ENCODE data around the gene AGMAT.

Gene AGMAT

DNA sequence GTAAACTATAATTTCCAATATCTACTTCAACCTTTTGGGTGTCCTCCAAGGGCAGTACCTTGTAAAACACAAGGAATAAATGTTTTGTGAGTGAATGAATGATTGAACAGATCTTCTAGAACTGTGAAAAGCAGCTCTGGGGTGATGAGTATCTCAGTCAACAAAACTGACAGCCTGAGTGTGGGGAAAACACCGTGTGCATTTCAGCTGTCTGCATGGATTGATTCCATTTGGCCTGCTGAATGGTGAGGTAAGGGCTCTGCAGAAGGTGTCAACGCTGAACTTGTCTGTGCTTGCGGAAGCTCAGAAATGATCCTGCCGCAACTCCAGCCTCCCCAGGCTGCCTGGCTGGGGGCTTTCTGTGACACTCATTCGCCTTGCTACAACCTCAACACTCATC, 7.4 kb upstream of the AGMAT start:
- Histone ChIP-seq H4K91ac (ENCODE audit: low read length) (no peak overlapping the region), H3K4me1 (ENCODE audit: control insufficient read depth, insufficient read depth, low read depth, low read length) (peaks cover 1% of the 10 kb centered on the region), H2AK5ac (ENCODE audit: low read length, severe bottlenecking) (no peak overlapping the region), H2BK12ac (ENCODE audit: low read length in 2 of 2) (no peak overlapping the region), H3K9me3 (ENCODE audit: control insufficient read depth, low read length) (no peaks in the 10 kb centered on the region), H3K36me3 (ENCODE audit: control insufficient read depth in 1 of 2, insufficient read depth in 2 of 2, low read depth in 1 of 2, low read length in 2 of 2) (no peaks in the 10 kb centered on the region), H4K8ac (ENCODE audit: low read length) (no peak overlapping the region), H3K18ac (ENCODE audit: low read depth in 1 of 2, low read length in 2 of 2) (no peak overlapping the region), H2BK5ac (ENCODE audit: low read depth, low read length, poor library complexity, severe bottlenecking) (no peak overlapping the region), H3K9ac (ENCODE audit: low read length) (no peak overlapping the region), H3K79me1 (replicated peaks; ENCODE audit: low read length, poor library complexity, severe bottlenecking) (no peaks in the 10 kb centered on the region), H2AFZ (ENCODE audit: low read depth, low read length) (no peak overlapping the region), H3K4me3 (ENCODE audit: insufficient read depth in 1 of 2, low read depth in 1 of 2, low read length in 2 of 2) (no peak overlapping the region), H3K4ac (ENCODE audit: low read depth in 1 of 2, low read length in 2 of 2) (no peak overlapping the region), H3K23ac (ENCODE audit: low read length in 2 of 2) (no peak overlapping the region), H3K14ac (ENCODE audit: low read length in 2 of 2) (no peak overlapping the region), H2BK15ac (ENCODE audit: low read depth, poor library complexity, severe bottlenecking) (no peak overlapping the region), H3K4me2 (ENCODE audit: low read length, poor library complexity, severe bottlenecking) (no peak overlapping the region), H2BK120ac (ENCODE audit: low read depth, low read length) (no peak overlapping the region), H3K27ac (ENCODE audit: low read length, poor library complexity, severe bottlenecking) (no peak overlapping the region), H3K27me3 (ENCODE audit: control insufficient read depth in 1 of 2, insufficient read depth in 1 of 2, low read length in 2 of 2) (peaks cover 0 to 9% of the 10 kb centered on the region in 2 experiments)
- no peak for DNase-seq
- WGBS = 95% methylated on average over 4 of the region's 5 CpGs

DNA sequence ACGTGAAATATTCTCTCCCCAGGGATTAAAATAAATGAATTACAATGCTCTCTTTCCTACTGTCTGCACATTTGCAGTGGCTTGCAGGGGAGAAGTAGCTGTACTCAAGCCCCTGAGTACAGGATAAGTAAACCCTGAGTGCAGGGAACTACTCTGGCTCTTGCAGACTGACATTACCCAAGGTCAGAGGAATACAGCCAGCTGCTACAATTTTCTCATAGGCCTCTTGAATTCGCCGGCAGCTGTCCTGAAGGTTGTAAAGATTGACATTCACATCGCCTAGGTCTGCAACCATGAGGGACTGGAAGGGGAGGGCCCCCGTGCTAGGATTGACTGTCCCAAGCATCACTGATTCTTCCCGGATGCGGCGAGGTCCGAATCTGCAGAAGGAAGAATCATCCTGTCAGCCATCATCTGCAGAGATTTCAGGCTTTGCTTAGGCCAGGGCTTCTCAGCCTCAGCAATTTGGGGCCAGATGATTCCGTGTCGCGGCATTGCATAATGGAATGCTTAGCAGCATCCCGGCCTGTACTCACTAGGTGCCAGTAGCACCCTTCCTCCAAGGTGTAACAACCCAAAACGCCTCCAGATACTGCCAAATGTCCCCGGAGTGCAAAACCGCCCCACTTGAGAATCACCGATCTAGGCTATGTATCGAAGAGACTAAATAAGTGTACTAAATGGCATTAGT, 1.7 kb downstream of the AGMAT start:
- no peak overlapping the region for H3K18ac ChIP-seq (ENCODE audit: low read depth in 1 of 2, low read length in 2 of 2)
- H3K4ac ChIP-seq (ENCODE audit: low read depth in 1 of 2, low read length in 2 of 2) = no peak overlapping the region
- H3K4me2 ChIP-seq (ENCODE audit: low read length, poor library complexity, severe bottlenecking) = no peak overlapping the region
- no peak overlapping the region for H2BK5ac ChIP-seq (ENCODE audit: low read depth, low read length, poor library complexity, severe bottlenecking)
- no peak overlapping the region for H3K14ac ChIP-seq (ENCODE audit: low read length in 2 of 2)
- no peak overlapping the region for H3K9ac ChIP-seq (ENCODE audit: low read length)
- no peak overlapping the region for H2BK120ac ChIP-seq (ENCODE audit: low read depth, low read length)
- DNase-seq = no peak
- WGBS = 89% methylated on average over 18 of the region's 18 CpGs
- H2AFZ ChIP-seq (ENCODE audit: low read depth, low read length) = no peak overlapping the region
- H3K27ac ChIP-seq (ENCODE audit: low read length, poor library complexity, severe bottlenecking) = no peak overlapping the region
- no peak overlapping the region for H3K23ac ChIP-seq (ENCODE audit: low read length in 2 of 2)
- H2BK15ac ChIP-seq (ENCODE audit: low read depth, poor library complexity, severe bottlenecking) = no peak overlapping the region
- no peak overlapping the region for H4K91ac ChIP-seq (ENCODE audit: low read length)
- H3K4me1 ChIP-seq (ENCODE audit: control insufficient read depth, insufficient read depth, low read depth, low read length) = peaks cover 11% of the 10 kb centered on the region
- no peaks in the 10 kb centered on the region for H3K27me3 ChIP-seq (ENCODE audit: control insufficient read depth in 1 of 2, insufficient read depth in 1 of 2, low read length in 2 of 2)
- no peak overlapping the region for H2AK5ac ChIP-seq (ENCODE audit: low read length, severe bottlenecking)
- H4K8ac ChIP-seq (ENCODE audit: low read length) = no peak overlapping the region
- no peak overlapping the region for H2BK12ac ChIP-seq (ENCODE audit: low read length in 2 of 2)
- no peak overlapping the region for H3K4me3 ChIP-seq (ENCODE audit: insufficient read depth in 1 of 2, low read depth in 1 of 2, low read length in 2 of 2)
- H3K9me3 ChIP-seq (ENCODE audit: control insufficient read depth, low read length) = no peaks in the 10 kb centered on the region
- no peaks in the 10 kb centered on the region for H3K36me3 ChIP-seq (ENCODE audit: control insufficient read depth in 1 of 2, insufficient read depth in 2 of 2, low read depth in 1 of 2, low read length in 2 of 2)
- H3K79me1 ChIP-seq (replicated peaks; ENCODE audit: low read length, poor library complexity, severe bottlenecking) = no peaks in the 10 kb centered on the region

GRCh38 chr1:15579683-15580047, 5.2 kb downstream of the AGMAT start:
- H3K23ac ChIP-seq (ENCODE audit: low read length in 2 of 2) = no peak overlapping the region
- no peak overlapping the region for H2BK5ac ChIP-seq (ENCODE audit: low read depth, low read length, poor library complexity, severe bottlenecking)
- no peaks in the 10 kb centered on the region for H3K79me1 ChIP-seq (replicated peaks; ENCODE audit: low read length, poor library complexity, severe bottlenecking)
- DNase-seq = no peak
- peaks cover 7% of the 10 kb centered on the region for H3K4me1 ChIP-seq (ENCODE audit: control insufficient read depth, insufficient read depth, low read depth, low read length)
- H3K4ac ChIP-seq (ENCODE audit: low read depth in 1 of 2, low read length in 2 of 2) = no peak overlapping the region
- no peaks in the 10 kb centered on the region for H3K9me3 ChIP-seq (ENCODE audit: control insufficient read depth, low read length)
- no peak overlapping the region for H3K4me3 ChIP-seq (ENCODE audit: insufficient read depth in 1 of 2, low read depth in 1 of 2, low read length in 2 of 2)
- no peak overlapping the region for H3K27ac ChIP-seq (ENCODE audit: low read length, poor library complexity, severe bottlenecking)
- no peak overlapping the region for H2BK120ac ChIP-seq (ENCODE audit: low read depth, low read length)
- H3K4me2 ChIP-seq (ENCODE audit: low read length, poor library complexity, severe bottlenecking) = no peak overlapping the region
- H2AK5ac ChIP-seq (ENCODE audit: low read length, severe bottlenecking) = no peak overlapping the region
- no peak overlapping the region for H3K18ac ChIP-seq (ENCODE audit: low read depth in 1 of 2, low read length in 2 of 2)
- no peak overlapping the region for H3K9ac ChIP-seq (ENCODE audit: low read length)
- H3K27me3 ChIP-seq (ENCODE audit: control insufficient read depth in 1 of 2, insufficient read depth in 1 of 2, low read length in 2 of 2) = no peaks in the 10 kb centered on the region
- no peak overlapping the region for H2BK12ac ChIP-seq (ENCODE audit: low read length in 2 of 2)
- no peak overlapping the region for H4K8ac ChIP-seq (ENCODE audit: low read length)
- H2BK15ac ChIP-seq (ENCODE audit: low read depth, poor library complexity, severe bottlenecking) = no peak overlapping the region
- H2AFZ ChIP-seq (ENCODE audit: low read depth, low read length) = no peak overlapping the region
- H3K14ac ChIP-seq (ENCODE audit: low read length in 2 of 2) = no peak overlapping the region
- peaks cover 0 to 8% of the 10 kb centered on the region in 2 experiments for H3K36me3 ChIP-seq (ENCODE audit: control insufficient read depth in 1 of 2, insufficient read depth in 2 of 2, low read depth in 1 of 2, low read length in 2 of 2)
- H4K91ac ChIP-seq (ENCODE audit: low read length) = no peak overlapping the region

DNA sequence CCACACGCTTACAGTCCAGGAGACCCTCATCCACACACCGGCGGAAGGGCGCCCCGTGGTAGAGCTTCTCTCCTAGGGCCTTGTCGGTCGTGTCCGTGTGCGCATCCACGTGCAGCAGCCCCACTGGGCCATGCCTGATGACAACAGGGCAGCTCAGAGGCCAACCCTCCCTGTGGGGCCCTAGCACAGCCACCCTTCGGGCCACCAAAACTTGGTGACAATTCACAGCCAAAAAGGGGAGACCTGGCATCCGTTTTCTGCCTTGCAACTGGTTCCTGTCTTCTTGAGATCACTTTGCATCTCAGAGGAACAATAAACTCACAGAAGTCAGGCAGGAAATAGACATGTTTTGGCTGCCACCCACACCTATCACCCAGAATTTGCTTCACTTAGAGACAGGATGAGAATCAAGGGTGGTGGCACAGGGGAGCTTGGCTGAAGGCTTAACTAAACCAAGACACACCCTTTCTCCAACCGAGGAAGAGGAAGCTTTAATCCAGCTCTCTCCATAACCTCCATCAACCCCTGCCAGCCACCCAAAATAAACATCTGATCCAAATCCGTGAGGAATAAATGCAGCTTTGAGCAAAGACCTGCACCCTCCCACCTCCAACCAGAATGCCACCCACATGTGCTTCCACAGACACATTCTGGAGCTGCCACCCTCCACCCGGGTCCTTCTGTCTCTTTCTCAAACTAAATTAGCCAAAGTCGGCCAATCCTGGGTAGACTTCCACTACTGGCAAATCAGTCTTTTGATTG, 5.7 kb downstream of the AGMAT start:
- H3K18ac ChIP-seq (ENCODE audit: low read depth in 1 of 2, low read length in 2 of 2) = no peak overlapping the region
- WGBS = 90% methylated on average over 16 of the region's 16 CpGs
- no peak overlapping the region for H4K91ac ChIP-seq (ENCODE audit: low read length)
- no peak overlapping the region for H2AK5ac ChIP-seq (ENCODE audit: low read length, severe bottlenecking)
- no peak overlapping the region for H3K9ac ChIP-seq (ENCODE audit: low read length)
- H3K9me3 ChIP-seq (ENCODE audit: control insufficient read depth, low read length) = no peaks in the 10 kb centered on the region
- H2BK12ac ChIP-seq (ENCODE audit: low read length in 2 of 2) = no peak overlapping the region
- H2BK5ac ChIP-seq (ENCODE audit: low read depth, low read length, poor library complexity, severe bottlenecking) = no peak overlapping the region
- H3K4ac ChIP-seq (ENCODE audit: low read depth in 1 of 2, low read length in 2 of 2) = no peak overlapping the region
- H3K27ac ChIP-seq (ENCODE audit: low read length, poor library complexity, severe bottlenecking) = no peak overlapping the region
- H2AFZ ChIP-seq (ENCODE audit: low read depth, low read length) = no peak overlapping the region
- H3K4me1 ChIP-seq (ENCODE audit: control insufficient read depth, insufficient read depth, low read depth, low read length) = peaks cover 3% of the 10 kb centered on the region
- H3K36me3 ChIP-seq (ENCODE audit: control insufficient read depth in 1 of 2, insufficient read depth in 2 of 2, low read depth in 1 of 2, low read length in 2 of 2) = peaks cover 0 to 10% of the 10 kb centered on the region in 2 experiments
- peak overlapping the region in 1 of 2 experiments; percentile 46 for H3K14ac ChIP-seq (ENCODE audit: low read length in 2 of 2)
- no peak for DNase-seq
- H3K4me3 ChIP-seq (ENCODE audit: insufficient read depth in 1 of 2, low read depth in 1 of 2, low read length in 2 of 2) = no peak overlapping the region
- no peak overlapping the region for H3K4me2 ChIP-seq (ENCODE audit: low read length, poor library complexity, severe bottlenecking)
- H3K27me3 ChIP-seq (ENCODE audit: control insufficient read depth in 1 of 2, insufficient read depth in 1 of 2, low read length in 2 of 2) = no peaks in the 10 kb centered on the region
- H4K8ac ChIP-seq (ENCODE audit: low read length) = no peak overlapping the region
- H3K79me1 ChIP-seq (replicated peaks; ENCODE audit: low read length, poor library complexity, severe bottlenecking) = no peaks in the 10 kb centered on the region
- no peak overlapping the region for H2BK120ac ChIP-seq (ENCODE audit: low read depth, low read length)
- H3K23ac ChIP-seq (ENCODE audit: low read length in 2 of 2) = no peak overlapping the region
- no peak overlapping the region for H2BK15ac ChIP-seq (ENCODE audit: low read depth, poor library complexity, severe bottlenecking)

All from mesenchymal stem cell (in vitro differentiated cells and primary cell).